Measurements from ENCODE around the gene SIRPB2.

Gene SIRPB2

DNA sequence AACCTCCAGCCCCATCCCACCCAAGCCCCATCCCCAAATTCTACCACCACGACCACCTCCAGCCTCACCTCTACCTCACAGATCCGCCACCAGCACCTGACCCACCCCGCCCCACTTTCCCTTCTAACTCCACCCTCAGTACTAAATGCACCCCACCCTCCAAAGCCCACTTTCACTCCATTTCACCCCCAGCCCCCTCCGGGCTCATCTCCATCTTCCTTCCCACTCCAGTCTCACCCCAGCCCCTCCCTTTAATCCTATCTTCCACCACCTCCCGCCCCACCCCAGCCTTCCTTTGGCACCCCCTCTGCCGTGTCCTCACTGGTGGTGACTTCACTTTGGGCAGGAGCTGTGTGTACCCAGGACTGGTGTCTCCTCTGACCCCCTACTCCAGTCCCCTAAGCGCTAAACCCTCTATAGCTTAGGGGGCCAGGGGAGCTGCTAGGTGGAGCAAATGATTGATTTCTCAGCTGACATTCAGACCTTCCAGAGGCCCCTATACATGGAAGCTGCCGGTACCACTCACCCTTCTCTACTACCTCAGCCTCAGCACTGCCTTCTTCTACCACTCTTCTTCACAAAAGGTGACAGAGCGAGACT, 21.8 kb downstream of the SIRPB2 start:
- H3K79me2 ChIP-seq (ENCODE audit: control insufficient read depth, low read length): peaks cover 21% of the 10 kb centered on the region
- no peak overlapping the region for H3K4me2 ChIP-seq (ENCODE audit: low read length)
- H3K27ac ChIP-seq (ENCODE audit: low read depth, low read length): no peak overlapping the region
- TF ChIP-seq, protein P1, sequence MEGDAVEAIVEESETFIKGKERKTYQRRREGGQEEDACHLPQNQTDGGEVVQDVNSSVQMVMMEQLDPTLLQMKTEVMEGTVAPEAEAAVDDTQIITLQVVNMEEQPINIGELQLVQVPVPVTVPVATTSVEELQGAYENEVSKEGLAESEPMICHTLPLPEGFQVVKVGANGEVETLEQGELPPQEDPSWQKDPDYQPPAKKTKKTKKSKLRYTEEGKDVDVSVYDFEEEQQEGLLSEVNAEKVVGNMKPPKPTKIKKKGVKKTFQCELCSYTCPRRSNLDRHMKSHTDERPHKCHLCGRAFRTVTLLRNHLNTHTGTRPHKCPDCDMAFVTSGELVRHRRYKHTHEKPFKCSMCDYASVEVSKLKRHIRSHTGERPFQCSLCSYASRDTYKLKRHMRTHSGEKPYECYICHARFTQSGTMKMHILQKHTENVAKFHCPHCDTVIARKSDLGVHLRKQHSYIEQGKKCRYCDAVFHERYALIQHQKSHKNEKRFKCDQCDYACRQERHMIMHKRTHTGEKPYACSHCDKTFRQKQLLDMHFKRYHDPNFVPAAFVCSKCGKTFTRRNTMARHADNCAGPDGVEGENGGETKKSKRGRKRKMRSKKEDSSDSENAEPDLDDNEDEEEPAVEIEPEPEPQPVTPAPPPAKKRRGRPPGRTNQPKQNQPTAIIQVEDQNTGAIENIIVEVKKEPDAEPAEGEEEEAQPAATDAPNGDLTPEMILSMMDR (IDR thresholded peaks at IDR 0.05; ENCODE audit: low read depth, low read length, poor library complexity, severe bottlenecking): no peak
- TF ChIP-seq EZH2phosphoT487 (IDR thresholded peaks at IDR 0.05; ENCODE audit: borderline replicate concordance, low read length): no peak
- H3K36me3 ChIP-seq (ENCODE audit: control insufficient read depth, low read length): peaks cover 12% of the 10 kb centered on the region
- peaks cover 2% of the 10 kb centered on the region; the same call in 1 of the 2 replicates for H3F3A ChIP-seq (ENCODE audit: control insufficient read depth, insufficient read depth)
- no peaks in the 10 kb centered on the region for H3K9me2 ChIP-seq (replicated peaks; ENCODE audit: control insufficient read depth, low read length)
- no peaks in the 10 kb centered on the region for H3K9me3 ChIP-seq (ENCODE audit: control insufficient read depth, insufficient read depth, low read length)
- H3K27me3 ChIP-seq (ENCODE audit: control insufficient read depth, low read length): no peaks in the 10 kb centered on the region
- H4K20me1 ChIP-seq (ENCODE audit: control insufficient read depth, insufficient read depth, low read depth, low read length): peaks cover 14% of the 10 kb centered on the region
- no peak overlapping the region for H3K4me3 ChIP-seq (ENCODE audit: low read length)
- H3K4me1 ChIP-seq (ENCODE audit: control insufficient read depth, low read length): peaks cover 49% of the 10 kb centered on the region

DNA sequence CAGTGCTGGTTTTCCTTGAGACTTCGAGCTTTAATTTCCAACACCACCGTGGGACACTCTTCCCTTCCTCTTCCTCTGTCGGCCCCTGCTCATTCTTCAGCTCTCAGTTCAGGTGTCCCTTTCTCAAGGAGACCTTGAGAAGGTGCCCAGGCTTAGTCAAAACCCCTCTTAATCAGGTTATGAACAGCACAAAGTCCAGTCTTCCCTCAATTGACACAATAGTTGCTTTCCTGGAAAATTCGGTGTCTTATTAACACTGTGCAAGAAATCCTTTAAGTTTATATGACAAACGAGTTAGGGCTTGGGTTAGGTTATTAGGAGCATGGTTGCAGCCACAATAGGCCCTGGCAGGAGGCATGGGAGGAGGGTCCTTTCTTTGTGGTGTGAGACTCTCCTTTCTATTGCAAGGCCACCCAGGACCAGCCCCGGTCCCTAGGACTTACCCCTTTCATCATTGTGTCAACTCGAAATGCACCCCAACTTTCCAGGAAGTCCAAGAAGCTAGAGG, 23.0 kb downstream of the SIRPB2 start:
- Histone ChIP-seq H4K20me1 (ENCODE audit: control insufficient read depth, insufficient read depth, low read depth, low read length) (peaks cover 14% of the 10 kb centered on the region), H3F3A (ENCODE audit: control insufficient read depth, insufficient read depth) (peaks cover 2% of the 10 kb centered on the region; the same call in 1 of the 2 replicates), H3K36me3 (ENCODE audit: control insufficient read depth, low read length) (peaks cover 24% of the 10 kb centered on the region), H3K27me3 (ENCODE audit: control insufficient read depth, low read length) (no peaks in the 10 kb centered on the region), H3K9me3 (ENCODE audit: control insufficient read depth, insufficient read depth, low read length) (no peaks in the 10 kb centered on the region), H3K27ac (ENCODE audit: low read depth, low read length) (no peak overlapping the region), H3K4me2 (ENCODE audit: low read length) (no peak overlapping the region), H3K79me2 (ENCODE audit: control insufficient read depth, low read length) (peaks cover 33% of the 10 kb centered on the region), H3K9me2 (replicated peaks; ENCODE audit: control insufficient read depth, low read length) (no peaks in the 10 kb centered on the region), H3K4me3 (ENCODE audit: low read length) (no peak overlapping the region), H3K4me1 (ENCODE audit: control insufficient read depth, low read length) (peaks cover 50% of the 10 kb centered on the region)
- TF ChIP-seq, protein P1 (IDR thresholded peaks at IDR 0.05; ENCODE audit: low read depth, low read length, poor library complexity, severe bottlenecking): no peak
- no peak for TF ChIP-seq EZH2phosphoT487 (IDR thresholded peaks at IDR 0.05; ENCODE audit: borderline replicate concordance, low read length)

DNA sequence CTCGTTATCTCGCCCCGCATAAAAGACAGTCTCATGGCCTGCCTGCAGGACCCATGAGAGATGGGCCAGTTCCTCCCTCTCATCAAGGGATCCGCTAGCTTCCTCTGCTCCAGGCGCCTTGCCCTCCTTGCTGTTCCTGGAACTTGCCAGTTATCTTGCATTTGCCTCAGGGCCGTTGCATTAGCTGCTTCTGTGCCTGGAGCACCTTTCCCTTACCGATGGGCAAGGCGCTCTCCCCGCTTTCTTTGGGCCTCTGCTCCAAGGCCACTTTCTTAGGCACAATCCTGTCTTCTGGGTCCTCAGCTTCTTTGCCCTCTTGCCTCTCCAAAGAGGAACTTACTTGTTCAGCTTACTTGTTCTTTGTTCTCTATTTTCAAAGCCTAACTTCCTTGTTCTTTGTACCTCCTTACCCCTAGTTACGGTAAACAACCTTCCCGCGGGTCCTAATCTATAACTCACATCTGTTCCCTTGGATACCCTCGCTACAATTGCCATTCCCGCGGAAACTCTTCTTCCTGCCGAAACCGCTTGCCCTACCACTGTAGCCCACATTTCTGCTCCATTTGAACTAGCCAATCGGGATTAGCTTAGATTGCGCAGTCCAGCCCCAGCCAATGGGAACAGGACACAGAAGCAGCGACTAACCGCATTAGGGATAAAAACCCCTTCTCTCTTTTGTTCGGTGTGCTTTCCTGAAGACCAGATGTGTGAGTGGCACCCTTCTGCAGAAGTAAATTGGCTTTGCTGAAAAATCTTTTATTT, 23.7 kb downstream of the SIRPB2 start:
- peaks cover 48% of the 10 kb centered on the region for H3K4me1 ChIP-seq (ENCODE audit: control insufficient read depth, low read length)
- H3K4me2 ChIP-seq (ENCODE audit: low read length): peak overlapping the region; percentile 71
- no peak for TF ChIP-seq EZH2phosphoT487 (IDR thresholded peaks at IDR 0.05; ENCODE audit: borderline replicate concordance, low read length)
- TF ChIP-seq, protein P1 (IDR thresholded peaks at IDR 0.05; ENCODE audit: low read depth, low read length, poor library complexity, severe bottlenecking): no peak
- H4K20me1 ChIP-seq (ENCODE audit: control insufficient read depth, insufficient read depth, low read depth, low read length): peaks cover 14% of the 10 kb centered on the region
- no peaks in the 10 kb centered on the region for H3K9me3 ChIP-seq (ENCODE audit: control insufficient read depth, insufficient read depth, low read length)
- H3K79me2 ChIP-seq (ENCODE audit: control insufficient read depth, low read length): peaks cover 37% of the 10 kb centered on the region
- peak overlapping the region; percentile 23 for H3K27ac ChIP-seq (ENCODE audit: low read depth, low read length)
- H3K27me3 ChIP-seq (ENCODE audit: control insufficient read depth, low read length): no peaks in the 10 kb centered on the region
- H3K36me3 ChIP-seq (ENCODE audit: control insufficient read depth, low read length): peaks cover 28% of the 10 kb centered on the region
- H3K9me2 ChIP-seq (replicated peaks; ENCODE audit: control insufficient read depth, low read length): no peaks in the 10 kb centered on the region
- H3F3A ChIP-seq (ENCODE audit: control insufficient read depth, insufficient read depth): peaks cover 2% of the 10 kb centered on the region; the same call in 1 of the 2 replicates
- peak overlapping the region; percentile 65 for H3K4me3 ChIP-seq (ENCODE audit: low read length)

All from DOHH2 (cell line).